ENCODE measurements around the gene GID4. TPM values are rescaled to one million over a fixed set of nuclear protein-coding genes. Genes with fewer than 3 reads are reported as not detected.
A peak's percentile ranks its signal among the peaks of the same experiment; 100 is the strongest.

The GID4 gene
- total and polyA plus RNA-seq, 8 donors = 2.7 to 9.6 (median 5.6) TPM

- Histone ChIP-seq H3K9me3 (no peaks in the 10 kb centered on the region), H3K4me1 (peaks cover 0 to 3% (median 0%) of the 10 kb centered on the region in 3 donors), H3K36me3 (no peaks in the 10 kb centered on the region), H3K4me3 (no peak overlapping the region), H3K27me3 (no peaks in the 10 kb centered on the region), H3K27ac (no peak overlapping the region)
- WGBS, 2 donors = 67 to 78% methylated on average over 4 of the region's 4 CpGs
- no peak for FAIRE-seq
- no peak for ATAC-seq
- TF ChIP-seq CTCF (IDR thresholded peaks at IDR 0.05) = no peak
- intact Hi-C loops (cut with DNase I) = no loop called here
- DNase-seq = no peak
These were observed 45.0 kb downstream of the GID4 start for GRCh38 chr17:18084256-18084655.

GRCh38 chr17:18087610-18088491 is 48.6 kb downstream of the GID4 start, which contains the start of gene DRG2:
Gene DRG2 (plus strand): TSS chr17:18087948. CDS start chr17:18088024, 76 bp downstream.
- peak within 1 kb of the TSS; percentile 85 to 95 (median 92) for H3K4me3 ChIP-seq
- H3K27ac ChIP-seq = peak within 1 kb of the TSS; percentile 26 to 64 (median 48)
- H3K9me3 ChIP-seq = no peaks in the 10 kb centered on the region
- intact Hi-C loops (cut with DNase I) = no loop called here
- no peak for FAIRE-seq
- ATAC-seq = peak; percentile 99 to 100 (median 99)
- TF ChIP-seq CTCF (IDR thresholded peaks at IDR 0.05) = no peak
- 1% methylated on average over 51 to 52 of the region's 52 CpGs for WGBS, 2 donors
- peaks cover 0 to 3% (median 0%) of the 10 kb centered on the region in 3 donors for H3K4me1 ChIP-seq
- no peaks in the 10 kb centered on the region for H3K27me3 ChIP-seq
- peak; percentile 85 to 97 (median 94) for DNase-seq
- H3K36me3 ChIP-seq = no peaks in the 10 kb centered on the region

GRCh38 chr17:18089613-18090012 is 50.4 kb downstream of the GID4 start:
- FAIRE-seq = no peak
- no peak overlapping the region for H3K4me3 ChIP-seq
- no peak for ATAC-seq
- peaks cover 0 to 3% (median 0%) of the 10 kb centered on the region in 3 donors for H3K4me1 ChIP-seq
- 96% methylated on average over 2 of the region's 2 CpGs for WGBS, 2 donors
- H3K27ac ChIP-seq = no peak overlapping the region
- peaks cover 0 to 11% (median 0%) of the 10 kb centered on the region in 3 donors for H3K36me3 ChIP-seq
- intact Hi-C loops (cut with DNase I) = no loop called here
- no peaks in the 10 kb centered on the region for H3K27me3 ChIP-seq
- no peaks in the 10 kb centered on the region for H3K9me3 ChIP-seq
- no peak for TF ChIP-seq CTCF (IDR thresholded peaks at IDR 0.05)
- no peak for DNase-seq

GRCh38 chr17:18093616-18094408 is 54.6 kb downstream of the GID4 start:
- no peak overlapping the region for H3K27ac ChIP-seq
- no peaks in the 10 kb centered on the region for H3K27me3 ChIP-seq
- 79 to 84% methylated on average over 15 of the region's 15 CpGs for WGBS, 2 donors
- FAIRE-seq = no peak
- no peak for TF ChIP-seq CTCF (IDR thresholded peaks at IDR 0.05)
- H3K9me3 ChIP-seq = no peaks in the 10 kb centered on the region
- DNase-seq = peak in 2 of 6 donors; percentile 36 to 37
- intact Hi-C loops (cut with DNase I) = no loop called here
- H3K4me1 ChIP-seq = peaks cover 0 to 3% (median 0%) of the 10 kb centered on the region in 3 donors
- no peak overlapping the region for H3K4me3 ChIP-seq
- peaks cover 0 to 12% (median 0%) of the 10 kb centered on the region in 3 donors for H3K36me3 ChIP-seq
- peak in 3 of 4 donors; percentile 15 to 46 (median 40) for ATAC-seq
